A549 treated with dexamethasone at 1 μM for 4 hours (cell line): ENCODE results near the gene PHKG1. TPM values are rescaled to one million over a fixed set of nuclear protein-coding genes. Genes with fewer than 3 reads are reported as not detected.

Source experiments
- total RNA-seq: library from RNA; stranded (reverse); fragments of 200-300 nt; extraction: Qiagen RNA extraction; gene quantifications from 5 replicates; pipeline ENCODE4 v1.2.3, GENCODE V29; 2022

The PHKG1 gene
- total RNA-seq = 0.39 to 0.77 TPM (median 0.54 TPM) in 5 replicates

GRCh38 chr7:56092789-56093531 is at the start of gene PHKG1:
Gene PHKG1 (minus strand): TSS chr7:56092952. CDS start chr7:56088941, 4,011 bp downstream.

GRCh38 chr7:56115852-56116538 is 23.2 kb upstream of the PHKG1 start, which contains the start of gene NUPR2:
Gene NUPR2 (minus strand): TSS chr7:56116417. CDS start chr7:56116314, 103 bp downstream.

GRCh38 chr7:56106108-56107073 is 13.6 kb upstream of the PHKG1 start, which contains the start of gene CHCHD2:
Gene CHCHD2 (minus strand): TSS chr7:56106476. CDS start chr7:56106413, 63 bp downstream.

DNA sequence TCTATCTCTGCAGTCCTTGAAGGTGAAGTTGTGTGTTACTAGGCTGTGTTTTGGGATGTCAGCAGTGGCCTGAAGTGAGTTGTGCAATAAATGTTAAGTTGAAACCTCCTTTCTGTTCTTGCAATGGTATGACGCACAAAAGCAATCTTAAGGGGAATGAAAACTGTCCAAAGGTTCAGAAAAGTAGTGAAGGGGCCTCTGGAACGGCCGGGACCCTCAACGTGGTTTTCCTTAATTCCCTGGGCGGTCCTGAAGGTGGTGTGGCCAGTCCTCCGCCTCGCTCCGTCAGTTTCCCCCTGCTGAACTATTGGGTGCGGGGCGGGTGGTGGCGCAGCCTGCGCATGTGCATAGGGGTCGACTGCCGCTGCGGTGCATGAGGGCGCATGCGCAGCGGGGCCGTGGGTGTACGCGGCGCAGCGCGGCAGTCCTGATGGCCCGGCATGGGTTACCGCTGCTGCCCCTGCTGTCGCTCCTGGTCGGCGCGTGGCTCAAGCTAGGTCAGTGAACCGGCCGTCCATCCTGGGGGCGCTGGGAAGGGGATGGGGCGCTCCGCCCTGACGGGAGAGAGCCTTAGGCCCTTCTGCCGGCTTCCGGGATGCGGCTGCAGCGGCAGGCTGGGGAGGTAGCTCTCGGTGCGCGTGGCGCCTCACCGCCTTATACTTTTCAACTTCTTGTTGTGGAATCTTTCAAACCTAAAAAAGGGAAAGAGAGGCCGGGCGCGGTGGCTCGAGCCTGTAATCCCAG is 28.7 kb downstream of the PHKG1 start, which contains the start of gene SUMF2:
SUMF2 (plus strand) TSS at position 405 of the 744 bp plus-strand sequence; CDS start at position 431, 26 bp downstream.

GRCh38 chr7:56051339-56052191 is 41.2 kb downstream of the PHKG1 start, which contains the start of the genes CCT6A and PSPH:
Gene CCT6A (plus strand): TSS chr7:56051765. CDS start chr7:56051849, 84 bp downstream.
Gene PSPH (minus strand): TSS chr7:56051444. CDS start chr7:56021212, 30,232 bp downstream.

Other genes starting within 250 kb of the PHKG1 start
- not detected in 5 replicates for gene SEPTIN14, start 230.2 kb downstream of the PHKG1 start, total RNA-seq
- gene ZNF713, start 205.5 kb downstream of the PHKG1 start, total RNA-seq = 0.38 to 1.1 TPM (median 0.66 TPM) in 5 replicates
- gene MRPS17, start 141.1 kb downstream of the PHKG1 start, total RNA-seq = 24.1 to 31.5 TPM (median 26.6 TPM) in 5 replicates
- gene NIPSNAP2, start 128.4 kb downstream of the PHKG1 start, total RNA-seq = 46.2 to 56.0 TPM (median 52.7 TPM) in 5 replicates
- gene PSPH, start 41.5 kb downstream of the PHKG1 start, total RNA-seq = 23.5 to 26.4 TPM (median 23.9 TPM) in 5 replicates
- gene CCT6A, start 41.2 kb downstream of the PHKG1 start, total RNA-seq = 251 to 285 TPM (median 265 TPM) in 5 replicates
- gene SUMF2, start 28.7 kb downstream of the PHKG1 start, total RNA-seq = 109 to 115 TPM (median 112 TPM) in 5 replicates
- 564 to 618 TPM (median 570 TPM) in 5 replicates for gene CHCHD2, start 13.5 kb upstream of the PHKG1 start, total RNA-seq
- not detected in 5 replicates for gene NUPR2, start 23.5 kb upstream of the PHKG1 start, total RNA-seq